HUDEP-2 (cell line): ENCODE data around the gene SNX14.
A peak's percentile ranks its signal among the peaks of the same experiment; 100 is the strongest.
"Not testable (repeated sequence)": the region's sequence is repeated elsewhere in the genome, so short reads cannot be mapped to it uniquely, and the experiment has no call there.

Source experiments
- DNase-seq, 76 experiments: peaks; one replicate each; lab custom pipeline; 2025; ENCODE audit not compliant: unreplicated experiment in 76 of 76; lab: John Stamatoyannopoulos, UW

SNX14 gene

GRCh38 chr6:85592033-85592432, 1.6 kb downstream of the SNX14 start:
- no peak for DNase-seq

- DNase-seq: no peak
Observed at GRCh38 chr6:85591207-85591606, 2.5 kb downstream of the SNX14 start.

GRCh38 chr6:85585741-85586140, 7.9 kb downstream of the SNX14 start:
- no peak for DNase-seq

GRCh38 chr6:85582832-85583231, 10.8 kb downstream of the SNX14 start:
- DNase-seq: not testable (repeated sequence)

- no peak for DNase-seq
Observed at GRCh38 chr6:85581572-85581971, 12.1 kb downstream of the SNX14 start.

GRCh38 chr6:85580878-85581267, 12.8 kb downstream of the SNX14 start:
- DNase-seq: peak in 68 of 76 experiments; percentile 17 to 90 (median 60)

- DNase-seq: no peak
Observed at GRCh38 chr6:85580118-85580877, 13.4 kb downstream of the SNX14 start.

GRCh38 chr6:85579581-85579980, 14.1 kb downstream of the SNX14 start:
- no peak for DNase-seq

GRCh38 chr6:85576476-85576875, 17.2 kb downstream of the SNX14 start:
- no peak for DNase-seq

GRCh38 chr6:85574932-85575598, 18.6 kb downstream of the SNX14 start:
- DNase-seq: no peak

GRCh38 chr6:85569323-85569722, 24.3 kb downstream of the SNX14 start:
- no peak for DNase-seq

- DNase-seq: no peak
Observed at GRCh38 chr6:85568411-85568810, 25.2 kb downstream of the SNX14 start.

- DNase-seq: no peak
Observed at GRCh38 chr6:85565736-85566135, 27.9 kb downstream of the SNX14 start.

GRCh38 chr6:85564223-85564622, 29.4 kb downstream of the SNX14 start:
- DNase-seq: not testable (repeated sequence)

- DNase-seq: no peak
Observed at GRCh38 chr6:85561750-85562357, 31.8 kb downstream of the SNX14 start.

GRCh38 chr6:85556992-85557668, 36.5 kb downstream of the SNX14 start:
- no peak for DNase-seq

GRCh38 chr6:85552652-85553051, 41.0 kb downstream of the SNX14 start:
- no peak for DNase-seq

GRCh38 chr6:85551264-85551663, 42.4 kb downstream of the SNX14 start:
- peak in 2 of 76 experiments; percentile 10 to 16 for DNase-seq

- DNase-seq: no peak
Observed at GRCh38 chr6:85547719-85548118, 45.9 kb downstream of the SNX14 start.

- no peak for DNase-seq
Observed at GRCh38 chr6:85544776-85545175, 48.9 kb downstream of the SNX14 start.

- peak in 2 of 76 experiments; percentile 1 to 2 for DNase-seq
Observed at GRCh38 chr6:85537055-85537494, 56.6 kb downstream of the SNX14 start.
